Ovary (tissue), 3 donors: Measurements from ENCODE around the gene ETV3.

Source experiments
- POLR2A ChIP-seq: fragments of 450-650 bp; IDR thresholded peaks from one replicate; pipeline ENCODE4 v1.6.1; 2017; ENCODE audit warnings: antibody characterized with exemption, mild to moderate bottlenecking, moderate library complexity
- TF ChIP-seq, protein P1 (sequence below), 3 donors: fragments of 450-650 bp in 2 of 3; fragments of 200-600 bp in 1 of 3; IDR thresholded peaks; one replicate each; pipeline versions ENCODE4 v1.5.1 to v1.8.0; 2016 to 2022; ENCODE audit warnings: antibody characterized with exemption in 3 of 3, mild to moderate bottlenecking in 1 of 3
- donor health status: DM: no; HTN: no; CAD: no.

DNA sequence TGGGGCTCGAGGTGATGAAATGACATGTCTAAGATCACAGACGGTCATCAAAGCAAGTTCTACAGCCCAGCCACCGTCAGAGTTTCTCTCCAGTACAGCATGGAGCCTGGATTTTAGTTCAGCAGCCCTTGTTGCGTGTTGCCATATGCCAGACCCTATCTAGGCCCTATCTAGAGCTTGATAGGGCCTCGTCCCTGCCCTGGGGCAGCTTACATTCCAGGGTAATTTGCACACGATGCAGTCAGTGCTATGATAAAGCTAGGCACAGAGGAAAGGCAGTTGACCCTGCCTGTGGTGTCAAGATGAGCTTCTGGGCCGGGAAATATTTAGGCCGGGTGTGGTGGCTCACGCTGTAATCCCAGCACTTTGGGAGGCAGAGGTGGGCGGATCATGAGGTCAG, 57.5 kb downstream of the ETV3 start:
- TF ChIP-seq, protein P1, sequence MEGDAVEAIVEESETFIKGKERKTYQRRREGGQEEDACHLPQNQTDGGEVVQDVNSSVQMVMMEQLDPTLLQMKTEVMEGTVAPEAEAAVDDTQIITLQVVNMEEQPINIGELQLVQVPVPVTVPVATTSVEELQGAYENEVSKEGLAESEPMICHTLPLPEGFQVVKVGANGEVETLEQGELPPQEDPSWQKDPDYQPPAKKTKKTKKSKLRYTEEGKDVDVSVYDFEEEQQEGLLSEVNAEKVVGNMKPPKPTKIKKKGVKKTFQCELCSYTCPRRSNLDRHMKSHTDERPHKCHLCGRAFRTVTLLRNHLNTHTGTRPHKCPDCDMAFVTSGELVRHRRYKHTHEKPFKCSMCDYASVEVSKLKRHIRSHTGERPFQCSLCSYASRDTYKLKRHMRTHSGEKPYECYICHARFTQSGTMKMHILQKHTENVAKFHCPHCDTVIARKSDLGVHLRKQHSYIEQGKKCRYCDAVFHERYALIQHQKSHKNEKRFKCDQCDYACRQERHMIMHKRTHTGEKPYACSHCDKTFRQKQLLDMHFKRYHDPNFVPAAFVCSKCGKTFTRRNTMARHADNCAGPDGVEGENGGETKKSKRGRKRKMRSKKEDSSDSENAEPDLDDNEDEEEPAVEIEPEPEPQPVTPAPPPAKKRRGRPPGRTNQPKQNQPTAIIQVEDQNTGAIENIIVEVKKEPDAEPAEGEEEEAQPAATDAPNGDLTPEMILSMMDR (IDR thresholded peaks at IDR 0.05): no peak
- TF ChIP-seq POLR2A: no peak
